Measurements from ENCODE around the gene ANKRD22. TPM values are rescaled to one million over a fixed set of nuclear protein-coding genes. Genes with fewer than 3 reads are reported as not detected.

ANKRD22 gene
- total and polyA plus RNA-seq, 7 donors: 0.01 to 0.05 TPM; not detected in 5

GRCh38 chr10:88852327-88852726, 683 bp upstream of the ANKRD22 start:
- no peak for DNase-seq
- H3K4me3 ChIP-seq: no peak overlapping the region
- H3K9me3 ChIP-seq: no peaks in the 10 kb centered on the region
- no peaks in the 10 kb centered on the region for H3K4me1 ChIP-seq
- H3K36me3 ChIP-seq (ENCODE audit: insufficient read depth in 1 of 2, low read depth in 1 of 2): no peaks in the 10 kb centered on the region
- TF ChIP-seq CTCF (IDR thresholded peaks at IDR 0.05): no peak
- no peak overlapping the region for H3K27ac ChIP-seq
- intact Hi-C loops (cut with DNase I): no loop called here
- H3K27me3 ChIP-seq (ENCODE audit: insufficient read depth in 3 of 3, low read length in 2 of 3): peaks cover 0 to 2% (median 0%) of the 10 kb centered on the region in 3 donors
- WGBS, 3 donors: 81 to 96% (median 94%) methylated on average over 4 of the region's 4 CpGs
- no peak for ATAC-seq

GRCh38 chr10:88850712-88851111, 932 bp downstream of the ANKRD22 start:
- no peaks in the 10 kb centered on the region for H3K9me3 ChIP-seq
- H3K27ac ChIP-seq: no peak overlapping the region
- no peaks in the 10 kb centered on the region for H3K36me3 ChIP-seq (ENCODE audit: insufficient read depth in 1 of 2, low read depth in 1 of 2)
- WGBS, 3 donors: 77 to 91% (median 81%) methylated on average over 1 of the region's 1 CpG
- H3K27me3 ChIP-seq (ENCODE audit: insufficient read depth in 3 of 3, low read length in 2 of 3): no peaks in the 10 kb centered on the region
- H3K4me3 ChIP-seq: no peak overlapping the region
- ATAC-seq (no peak), DNase-seq (no peak)
- TF ChIP-seq CTCF (IDR thresholded peaks at IDR 0.05): no peak
- no peaks in the 10 kb centered on the region for H3K4me1 ChIP-seq
- intact Hi-C loops (cut with DNase I): no loop called here

GRCh38 chr10:88849234-88849633, 2.4 kb downstream of the ANKRD22 start:
- no peak for TF ChIP-seq CTCF (IDR thresholded peaks at IDR 0.05)
- Histone ChIP-seq H3K27me3 (ENCODE audit: insufficient read depth in 3 of 3, low read length in 2 of 3) (peaks cover 0 to 4% (median 0%) of the 10 kb centered on the region in 3 donors), H3K4me1 (no peaks in the 10 kb centered on the region), H3K9me3 (no peaks in the 10 kb centered on the region), H3K27ac (no peak overlapping the region), H3K36me3 (ENCODE audit: insufficient read depth in 1 of 2, low read depth in 1 of 2) (no peaks in the 10 kb centered on the region), H3K4me3 (no peak overlapping the region)
- no peak for DNase-seq
- no peak for ATAC-seq
- intact Hi-C loops (cut with DNase I): no loop called here
- WGBS, 3 donors: 90 to 95% (median 94%) methylated on average over 1 of the region's 1 CpG

GRCh38 chr10:88848499-88848898, 3.1 kb downstream of the ANKRD22 start:
- Histone ChIP-seq H3K4me3 (no peak overlapping the region), H3K9me3 (no peaks in the 10 kb centered on the region), H3K36me3 (ENCODE audit: insufficient read depth in 1 of 2, low read depth in 1 of 2) (no peaks in the 10 kb centered on the region), H3K27me3 (ENCODE audit: insufficient read depth in 3 of 3, low read length in 2 of 3) (peaks cover 0 to 4% (median 0%) of the 10 kb centered on the region in 3 donors), H3K27ac (no peak overlapping the region), H3K4me1 (no peaks in the 10 kb centered on the region)
- no peak for DNase-seq
- 0 to 10% (median 3%) methylated on average over 1 of the region's 1 CpG for WGBS, 3 donors
- peak in 1 of 4 donors; percentile 27 for ATAC-seq
- intact Hi-C loops (cut with DNase I): no loop called here
- no peak for TF ChIP-seq CTCF (IDR thresholded peaks at IDR 0.05)

GRCh38 chr10:88843171-88843570, 8.5 kb downstream of the ANKRD22 start:
- Histone ChIP-seq H3K27me3 (ENCODE audit: insufficient read depth in 3 of 3, low read length in 2 of 3) (peaks cover 0 to 5% (median 4%) of the 10 kb centered on the region in 3 donors), H3K27ac (no peak overlapping the region), H3K9me3 (no peaks in the 10 kb centered on the region), H3K36me3 (ENCODE audit: insufficient read depth in 1 of 2, low read depth in 1 of 2) (no peaks in the 10 kb centered on the region), H3K4me3 (no peak overlapping the region), H3K4me1 (no peaks in the 10 kb centered on the region)
- 87 to 93% (median 92%) methylated on average over 4 of the region's 4 CpGs for WGBS, 3 donors
- ATAC-seq: no peak
- DNase-seq: no peak
- intact Hi-C loops (cut with DNase I): no loop called here
- TF ChIP-seq CTCF (IDR thresholded peaks at IDR 0.05): no peak
